NCI-H510A (cell line): ENCODE measurements around the gene SPINK5.

Source experiments
- DNase-seq: peaks from one replicate; lab custom pipeline; 2025; lab: John Stamatoyannopoulos, UW

Gene SPINK5

DNA sequence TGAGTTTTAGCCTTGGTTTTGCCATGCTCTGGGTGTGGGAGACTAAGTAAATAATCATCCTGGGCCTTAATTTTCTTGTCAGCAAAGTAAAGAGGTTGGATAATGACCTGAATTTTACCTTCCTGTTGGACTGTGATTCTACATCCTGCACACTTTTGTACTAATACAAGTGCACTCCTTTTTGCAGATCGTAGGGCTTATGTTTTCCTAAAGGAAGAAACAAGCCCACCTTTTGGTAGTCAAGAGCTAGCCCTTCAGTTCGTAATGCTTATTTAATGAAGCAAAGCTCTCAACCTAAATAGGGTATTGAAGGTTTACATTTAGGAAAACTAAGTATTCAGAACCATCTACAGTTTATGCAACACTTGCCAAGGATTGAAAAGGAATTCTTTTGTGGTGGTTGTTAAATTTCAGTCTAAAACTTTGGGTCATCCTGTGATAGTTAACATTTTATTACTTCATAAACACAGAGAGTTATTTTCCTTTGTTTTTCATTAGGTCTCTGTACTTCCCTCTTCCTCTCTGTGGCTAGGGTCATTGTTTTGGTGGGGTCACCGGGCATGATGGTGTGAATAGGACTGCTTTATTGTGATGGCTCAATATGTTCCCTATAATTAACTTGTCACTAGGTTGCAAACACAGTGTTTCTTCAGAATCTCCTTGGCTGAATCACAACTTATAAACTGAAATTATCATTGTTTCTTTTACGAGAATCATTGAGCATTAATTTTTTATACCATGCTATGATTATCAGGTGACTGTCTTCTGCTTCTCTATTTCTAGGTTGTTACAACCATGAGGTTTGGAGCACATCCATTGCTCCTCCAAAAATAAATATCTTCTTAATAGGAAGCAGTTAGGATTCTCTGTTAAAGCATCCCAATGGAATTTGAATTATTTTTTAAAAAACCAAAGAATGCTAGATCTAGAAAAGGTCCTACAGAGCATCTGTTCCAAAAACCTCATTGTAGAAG lies 28.5 kb downstream of the SPINK5 start:
- DNase-seq = no peak

DNA sequence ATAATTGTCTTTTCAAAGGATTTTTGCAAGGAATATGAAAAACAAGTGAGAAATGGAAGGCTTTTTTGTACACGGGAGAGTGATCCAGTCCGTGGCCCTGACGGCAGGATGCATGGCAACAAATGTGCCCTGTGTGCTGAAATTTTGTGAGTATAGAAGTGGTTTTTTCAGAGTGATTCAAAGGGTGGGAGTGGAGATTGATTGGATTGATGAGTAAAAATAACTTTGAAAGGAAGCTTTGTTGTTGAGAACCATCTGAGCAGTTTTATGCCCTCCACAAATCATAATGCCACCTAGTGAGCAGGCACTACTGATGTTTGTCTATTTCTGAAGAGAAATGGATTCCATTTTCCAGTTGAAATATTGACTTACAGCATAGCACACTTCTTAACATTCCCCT lies 30.6 kb downstream of the SPINK5 start:
- DNase-seq = no peak

DNA sequence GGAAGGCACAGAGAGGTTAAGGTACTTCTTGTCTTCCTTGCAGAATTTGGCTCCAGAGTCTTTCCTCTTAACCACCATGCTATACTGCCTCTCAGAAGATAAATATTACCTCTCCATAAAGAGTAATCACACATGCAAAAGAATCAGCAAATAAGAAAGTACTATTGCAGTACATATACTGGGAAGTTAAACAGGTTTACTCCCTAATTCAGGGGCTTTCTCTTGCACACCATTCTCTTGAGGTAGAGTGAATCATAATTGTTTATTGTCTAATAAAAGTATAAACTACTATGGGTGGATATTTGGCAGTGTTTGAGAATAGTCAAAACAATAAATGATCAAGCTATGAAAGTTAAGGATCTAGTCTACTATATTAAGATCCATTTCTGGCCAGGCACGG lies 40.4 kb downstream of the SPINK5 start:
- no peak for DNase-seq

DNA sequence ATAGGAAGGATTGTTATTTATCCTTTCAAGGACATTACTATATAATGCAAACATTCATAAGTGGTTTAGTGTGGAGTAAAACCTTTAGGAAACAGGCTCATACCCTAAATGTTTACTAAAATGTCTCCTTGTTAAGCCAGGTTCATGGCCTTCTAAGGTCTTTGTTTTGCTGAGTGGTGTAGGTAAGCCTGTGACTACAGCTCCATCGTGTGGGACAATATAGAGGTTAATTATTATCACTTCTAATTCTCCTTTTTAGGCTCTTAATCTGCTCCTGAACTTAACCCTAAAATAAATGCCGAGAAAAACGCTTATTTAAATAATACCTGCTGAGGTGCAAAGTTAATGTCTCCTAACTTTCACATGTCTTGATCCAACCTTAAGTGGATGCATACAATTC lies 43.8 kb downstream of the SPINK5 start:
- DNase-seq = no peak

DNA sequence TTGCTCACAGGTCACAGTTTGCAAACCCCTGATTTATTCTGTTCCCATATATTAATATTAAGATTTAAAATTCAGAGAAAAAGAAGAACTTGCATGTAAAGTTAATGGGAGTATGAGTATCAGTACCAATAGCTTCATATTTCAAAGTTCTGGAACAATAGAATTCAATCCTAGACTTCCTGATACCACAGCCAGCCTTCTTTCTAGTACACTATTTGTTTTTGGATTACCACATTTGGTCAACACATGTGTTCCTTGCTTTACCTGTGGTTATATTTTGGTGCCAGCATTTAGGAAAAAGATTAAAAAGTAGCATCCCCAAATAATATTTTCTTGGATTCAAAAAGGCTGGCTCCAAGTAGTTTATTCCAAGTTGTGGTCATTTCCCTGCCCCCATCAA lies 49.5 kb downstream of the SPINK5 start:
- no peak for DNase-seq

DNA sequence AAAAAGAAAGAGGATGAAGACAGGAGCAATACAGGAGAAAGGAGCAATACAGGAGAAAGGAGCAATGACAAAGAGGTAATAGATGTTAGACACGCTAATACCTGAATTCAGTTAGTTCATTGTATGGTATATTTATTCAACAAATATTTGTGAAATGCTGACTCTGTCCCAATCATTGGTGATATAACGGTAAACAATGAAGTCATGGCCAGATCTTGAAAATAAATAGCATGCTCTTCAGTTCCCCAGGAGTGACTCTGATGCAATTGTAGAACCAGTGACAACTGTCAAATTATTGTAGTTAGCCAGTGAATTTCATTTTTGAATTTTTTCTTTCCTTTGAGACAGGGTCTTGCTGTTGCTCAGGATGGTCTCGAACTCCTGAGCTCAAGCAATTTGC lies 56.5 kb downstream of the SPINK5 start:
- no peak for DNase-seq

DNA sequence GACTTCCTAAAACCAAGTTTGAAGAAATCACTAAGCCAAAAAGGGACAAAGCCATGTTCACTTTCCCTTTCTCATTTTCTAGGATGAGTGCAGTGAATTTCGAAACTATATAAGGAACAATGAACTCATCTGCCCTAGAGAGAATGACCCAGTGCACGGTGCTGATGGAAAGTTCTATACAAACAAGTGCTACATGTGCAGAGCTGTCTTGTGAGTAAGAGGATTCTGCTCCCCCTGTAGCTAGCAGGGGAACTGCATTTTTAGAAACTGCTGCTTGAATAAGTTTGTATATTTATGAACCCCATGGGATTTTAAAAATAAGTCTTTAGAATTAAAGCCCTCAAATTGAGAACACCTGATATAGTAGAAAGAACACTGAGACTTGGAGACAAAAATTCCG lies 61.9 kb downstream of the SPINK5 start:
- no peak for DNase-seq

DNA sequence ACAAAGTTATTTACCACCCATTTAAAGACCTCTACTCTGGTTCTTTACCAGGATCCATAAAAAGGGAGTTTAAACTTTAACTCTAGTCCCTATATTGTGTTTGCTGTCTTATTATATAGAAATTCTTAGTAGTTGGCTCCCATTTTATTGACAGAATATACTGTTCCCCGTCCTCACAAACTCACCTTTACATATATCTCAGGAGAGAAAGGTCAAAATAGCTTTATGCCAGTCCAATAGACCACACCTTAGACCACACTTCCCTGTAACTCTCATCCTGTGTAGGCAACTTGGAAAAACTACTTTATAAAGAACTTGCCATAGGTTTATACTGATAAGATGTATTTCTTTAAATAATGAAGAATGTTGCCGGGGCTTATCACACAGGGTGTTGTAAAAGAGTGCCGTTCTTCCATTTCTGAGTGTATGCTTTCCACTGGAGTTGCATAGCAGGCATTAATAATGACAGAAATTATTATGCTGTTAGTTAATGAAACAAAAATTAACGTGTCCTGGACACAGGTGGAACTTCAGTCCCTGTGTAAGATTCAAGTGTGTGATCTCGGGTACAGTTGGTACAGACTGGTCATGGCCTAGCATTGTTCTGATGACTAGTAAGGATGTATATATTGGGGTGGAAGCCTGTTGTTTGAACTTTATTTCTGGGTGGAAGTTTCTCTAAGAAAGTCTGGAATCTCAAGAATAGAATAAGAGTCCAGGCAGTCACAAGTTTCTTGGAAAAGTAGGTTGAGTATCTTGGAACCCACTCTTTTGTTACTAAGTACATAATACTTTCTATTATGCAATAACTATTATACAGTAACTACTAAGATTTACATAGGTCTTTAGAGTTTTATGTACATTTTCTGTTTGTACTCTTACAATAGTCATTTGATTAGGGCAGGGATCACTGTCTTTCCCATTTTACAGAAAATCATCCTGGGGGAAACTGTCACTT lies 71.6 kb downstream of the SPINK5 start:
- no peak for DNase-seq

DNA sequence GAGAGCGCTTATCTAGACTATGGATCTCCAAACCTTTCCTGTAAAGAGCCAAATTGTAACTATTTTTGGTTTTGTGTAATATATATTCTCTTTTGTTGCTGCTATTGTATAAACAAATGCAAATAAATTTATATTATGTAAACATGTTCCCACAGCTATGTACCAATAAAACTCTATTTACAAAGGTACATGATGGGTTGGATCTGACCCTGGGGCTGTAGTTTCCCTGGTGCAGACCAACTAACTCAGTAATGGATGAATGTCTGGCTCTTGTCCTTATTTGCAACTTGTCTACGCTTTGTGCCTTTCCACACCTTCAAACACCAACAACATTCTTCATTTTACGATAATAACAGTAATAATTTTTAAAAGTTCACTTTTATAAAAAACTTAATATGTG lies 77.1 kb downstream of the SPINK5 start:
- DNase-seq = no peak

DNA sequence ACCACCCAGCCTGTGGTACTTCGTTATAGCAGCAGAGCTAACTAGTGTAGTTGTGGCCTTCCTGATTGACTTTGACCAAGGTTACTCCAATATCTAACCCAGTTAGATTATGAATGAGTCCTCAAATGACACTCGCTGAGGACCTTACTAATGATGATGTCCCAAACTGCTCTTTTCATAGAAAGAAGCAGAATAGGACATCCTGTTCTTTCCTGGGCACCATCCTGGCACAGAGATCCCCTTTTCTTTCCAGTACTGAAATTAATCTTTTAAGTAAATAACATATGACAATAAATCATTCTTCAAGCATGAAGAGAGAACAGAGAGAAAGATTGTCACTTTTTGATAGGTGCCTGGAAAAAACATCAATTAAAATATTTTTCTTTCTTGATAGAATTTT lies 77.9 kb downstream of the SPINK5 start:
- no peak for DNase-seq

DNA sequence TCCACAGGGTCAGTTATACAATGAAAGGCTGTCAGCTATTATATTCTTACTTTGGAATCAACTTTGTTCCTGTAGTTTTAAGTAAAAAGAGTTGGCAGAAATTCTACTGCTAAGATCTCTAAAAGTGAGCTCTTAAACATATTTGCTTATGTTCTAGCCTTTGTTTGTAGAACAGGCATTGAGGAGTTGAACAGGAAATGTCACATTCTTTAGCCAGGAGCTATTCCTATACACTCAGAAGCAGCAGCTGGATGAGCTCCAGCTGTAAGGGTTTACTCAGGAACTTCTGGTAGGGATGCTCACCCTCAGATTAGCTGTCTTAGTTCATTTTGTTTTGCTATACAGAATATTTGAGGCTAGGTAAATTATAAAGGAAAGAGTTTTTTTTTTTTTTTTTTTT lies 82.1 kb downstream of the SPINK5 start:
- DNase-seq = peak; percentile 42

DNA sequence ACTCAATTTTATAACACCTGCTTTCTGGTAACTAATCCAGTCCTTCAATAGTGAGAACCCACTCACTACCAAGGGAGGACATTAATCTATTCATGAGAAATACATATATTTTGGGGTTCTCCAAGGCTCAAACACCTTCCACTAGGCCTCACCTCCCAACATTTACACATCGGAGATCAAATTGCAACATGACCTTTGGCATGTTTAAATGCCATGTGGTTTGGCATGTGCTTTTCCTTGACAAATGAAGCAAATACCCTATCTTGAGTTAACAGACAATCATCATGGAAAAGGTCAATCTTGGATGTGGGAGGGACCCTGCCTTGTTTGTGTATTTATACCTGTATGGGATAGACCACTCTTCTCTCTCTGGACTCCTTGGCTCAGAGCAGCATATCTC lies 82.7 kb downstream of the SPINK5 start:
- DNase-seq = no peak

DNA sequence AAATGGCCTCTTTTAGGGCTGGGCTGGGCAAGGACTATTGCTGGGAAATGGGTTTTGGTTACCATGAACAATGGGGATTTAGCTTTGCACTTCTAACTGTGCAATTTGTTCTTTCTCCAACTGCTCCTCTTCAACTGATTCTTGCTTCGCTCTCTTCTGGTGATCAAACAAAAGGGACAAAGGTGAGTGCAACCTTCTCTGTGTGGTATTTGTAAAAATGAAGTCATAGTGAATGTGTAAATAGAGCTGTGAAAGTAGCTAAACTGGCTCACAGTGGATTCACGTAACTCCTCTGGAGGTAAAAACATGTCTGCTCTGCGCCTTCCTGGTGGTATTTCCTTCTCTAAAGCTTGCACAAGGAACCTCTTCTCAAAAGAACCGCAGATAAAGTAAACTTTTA lies 83.6 kb downstream of the SPINK5 start:
- DNase-seq = peak; percentile 13

DNA sequence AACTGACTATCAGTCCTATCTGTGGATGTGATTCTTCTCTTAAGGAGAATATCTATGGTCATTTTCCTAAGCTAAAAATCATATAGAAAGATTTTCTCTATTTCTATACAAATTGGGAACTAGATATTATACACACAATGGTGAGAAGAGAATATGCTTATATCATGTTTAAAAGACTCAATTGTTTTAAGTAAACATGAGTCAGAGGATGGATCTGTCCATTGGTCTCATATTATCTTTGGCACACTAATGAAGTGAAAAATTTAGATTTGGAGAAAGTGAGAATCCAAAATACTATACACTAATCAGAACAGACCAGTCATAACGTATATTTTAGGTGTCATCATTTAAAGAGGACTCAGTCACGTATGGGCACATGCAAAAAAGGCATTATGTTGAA lies 88.1 kb downstream of the SPINK5 start:
- no peak for DNase-seq

DNA sequence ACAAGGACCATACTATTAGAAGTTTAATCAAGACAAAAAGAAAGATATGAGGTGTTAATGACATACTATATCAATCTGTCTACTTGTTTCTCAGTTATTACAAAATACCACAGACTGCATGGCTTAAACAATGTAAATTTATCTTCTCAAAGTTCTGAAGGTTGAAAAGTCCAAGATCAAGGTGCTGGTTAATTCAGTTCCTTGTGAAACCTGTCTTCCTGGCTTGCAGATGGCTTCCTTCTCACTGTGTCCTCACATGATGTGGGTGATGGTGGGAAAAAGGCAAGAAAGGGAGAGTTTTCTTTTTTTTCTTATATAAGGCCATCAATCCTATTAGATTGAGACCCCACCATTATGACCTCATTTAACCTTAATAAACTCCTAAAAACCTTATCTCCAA lies 89.0 kb downstream of the SPINK5 start:
- no peak for DNase-seq

DNA sequence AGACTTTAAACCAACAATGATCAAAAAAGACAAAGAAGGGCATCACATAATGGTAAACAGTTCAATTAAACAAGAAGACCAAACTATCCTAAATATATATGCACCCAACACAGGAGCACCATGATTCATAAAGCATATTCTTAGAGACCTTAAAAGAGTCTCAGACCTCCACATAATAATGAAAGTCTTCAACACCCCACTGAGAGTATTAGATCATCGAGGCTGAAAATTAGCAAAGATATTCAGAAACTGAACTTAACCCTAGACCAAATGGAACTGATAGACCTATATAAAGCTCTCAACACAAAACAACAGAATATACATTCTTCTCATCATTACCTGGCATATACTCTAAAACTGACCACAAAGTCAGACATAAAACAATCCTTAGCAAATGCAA lies 92.8 kb downstream of the SPINK5 start:
- DNase-seq = no peak

DNA sequence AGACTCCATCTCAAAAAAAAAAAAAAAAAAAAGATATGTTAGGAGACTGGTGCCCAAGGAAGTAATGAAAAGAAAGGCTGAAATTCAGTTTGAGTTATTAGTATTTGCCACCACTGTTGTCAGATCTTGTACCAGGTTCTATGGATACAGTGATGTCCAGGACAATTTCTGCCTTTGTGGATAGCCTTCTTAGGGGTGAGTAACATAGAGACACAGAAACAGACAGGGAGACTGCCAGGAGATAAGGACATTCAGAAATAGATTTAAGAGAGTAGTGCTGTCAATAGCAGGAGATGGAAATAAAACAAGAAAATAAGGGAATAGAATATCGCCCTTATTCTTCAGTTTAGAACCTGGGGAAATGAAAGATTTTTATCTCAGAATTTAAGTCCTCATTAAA lies 98.3 kb downstream of the SPINK5 start:
- DNase-seq = no peak

DNA sequence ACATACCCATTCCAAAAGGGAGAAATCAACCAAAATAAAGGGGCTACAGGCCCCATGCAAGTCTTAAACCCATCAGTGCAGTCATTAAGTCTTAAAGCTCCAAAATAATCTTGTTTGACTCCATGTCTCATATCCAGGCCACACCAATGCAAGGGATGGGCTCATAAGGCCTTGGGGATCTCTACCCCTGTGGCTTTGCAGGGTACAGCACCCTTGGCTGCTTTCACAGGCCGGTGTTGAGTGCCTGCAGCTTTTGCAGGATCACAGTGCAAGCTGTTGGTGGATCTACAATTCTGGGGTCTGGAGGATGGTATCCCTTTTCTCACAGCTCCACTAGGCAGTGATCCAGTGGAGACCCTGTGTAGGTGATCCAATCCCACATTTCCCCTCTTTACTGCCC lies 99.6 kb downstream of the SPINK5 start:
- no peak for DNase-seq

DNA sequence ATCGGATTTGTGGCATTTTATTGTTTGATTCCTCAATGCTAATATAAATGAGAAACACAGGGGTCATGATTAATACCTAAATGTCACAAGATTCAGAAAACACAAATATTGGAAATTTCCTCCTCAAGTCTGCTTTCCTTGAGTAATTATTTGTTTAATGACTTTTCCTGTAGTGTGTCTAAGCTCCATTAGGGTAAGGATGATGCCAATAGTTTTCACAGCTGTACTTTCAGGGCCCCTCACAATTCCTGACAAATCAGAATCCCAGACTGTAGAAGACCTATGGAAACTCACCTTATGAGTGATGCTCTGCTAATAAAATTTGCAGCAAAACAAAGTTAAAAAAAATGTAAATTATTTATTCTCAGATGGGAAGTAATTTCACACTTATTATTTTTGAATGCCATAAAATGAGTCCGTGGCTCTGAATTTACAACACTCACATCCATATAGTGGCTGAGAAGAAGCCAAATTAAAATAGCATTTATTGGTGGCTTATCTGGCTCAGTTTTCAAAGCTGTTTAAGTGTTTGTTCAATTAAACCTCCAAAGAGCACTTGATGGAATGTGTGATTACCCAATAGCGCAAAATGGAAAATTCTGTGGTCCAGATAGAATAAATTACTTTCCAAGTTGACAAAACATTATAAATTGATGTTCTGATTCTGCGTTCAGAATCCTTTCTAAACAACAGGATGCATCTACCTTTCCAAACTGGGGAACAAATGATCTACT lies 102.9 kb downstream of the SPINK5 start:
- DNase-seq = no peak

DNA sequence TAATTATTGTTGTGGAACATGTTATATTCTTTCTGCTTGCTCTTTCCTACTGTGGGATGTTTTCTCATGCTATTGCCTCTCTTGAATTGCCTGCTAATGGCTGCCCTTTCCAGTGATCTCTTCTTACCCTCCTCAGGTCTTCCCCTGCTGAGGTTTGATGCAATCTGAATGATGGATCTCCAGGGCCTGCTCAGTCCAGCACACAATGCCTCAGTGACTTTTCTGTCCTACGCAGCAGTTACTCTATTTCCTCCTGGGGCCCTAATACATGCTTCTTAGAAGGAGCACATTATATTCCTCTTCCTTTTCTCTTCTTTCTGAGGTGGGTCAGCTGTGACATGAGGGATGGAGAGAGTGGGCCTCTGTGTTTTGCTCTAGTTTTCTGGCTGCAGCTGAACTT lies 104.5 kb downstream of the SPINK5 start, which contains the start of gene SPINK14:
TSS of gene SPINK14 (plus strand) at position 301 of the 400 bp plus-strand sequence. CDS start 1,187 bp downstream, outside the sequence.
- no peak for DNase-seq

DNA sequence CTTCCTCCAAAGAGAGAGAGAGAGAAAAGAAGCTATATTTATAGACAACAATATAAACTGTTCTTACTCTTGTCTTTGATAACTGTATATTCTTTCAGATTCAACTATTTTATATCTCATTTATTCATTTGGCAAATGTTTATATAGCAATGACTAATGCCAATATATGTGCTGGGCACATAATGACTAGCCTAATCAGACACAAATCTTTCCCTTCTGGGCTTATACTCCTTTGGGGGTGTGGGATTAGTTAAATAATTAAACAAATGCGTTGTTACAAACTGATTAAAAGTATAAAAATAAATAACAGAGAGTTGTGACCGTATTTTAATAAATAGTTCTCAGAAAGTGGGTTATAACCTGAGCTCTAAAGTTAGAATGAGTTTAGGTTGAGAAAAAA lies 108.6 kb downstream of the SPINK5 start:
- DNase-seq = no peak

DNA sequence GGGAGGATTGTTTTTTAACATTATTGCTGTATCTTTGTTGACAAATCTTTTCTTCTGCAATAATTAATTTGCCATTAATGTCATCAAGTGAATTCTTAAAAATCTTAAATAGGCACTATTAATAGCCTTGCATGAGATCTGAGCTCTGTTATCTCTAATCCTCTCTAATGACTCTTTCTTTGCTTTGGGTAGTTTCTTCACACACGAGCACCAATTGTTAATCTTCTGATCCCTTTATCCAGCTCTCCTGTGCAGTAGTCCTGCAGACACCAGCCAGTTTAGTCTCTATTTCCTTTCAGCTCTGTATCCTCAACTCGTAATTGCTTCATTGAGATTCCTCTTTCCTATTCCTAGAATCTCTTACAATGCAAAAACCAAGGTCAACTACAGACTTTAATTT lies 112.7 kb downstream of the SPINK5 start:
- no peak for DNase-seq
